Kidney (tissue), 22 donors: Measurements from ENCODE around the gene TRAPPC11. TPM values are rescaled to one million over a fixed set of nuclear protein-coding genes. Genes with fewer than 3 reads are reported as not detected.
A peak's percentile ranks its signal among the peaks of the same experiment; 100 is the strongest.

Source experiments
- DNase-seq, 5 donors: peaks; one replicate each; pipeline ENCODE4 v3.0.0-alpha.2; 2013 to 2020
- FAIRE-seq: peaks from 2 replicates; lab custom pipeline; 2012; peaks lifted over from hg19 to GRCh38; lab: Jason Lieb, UNC
- H3K27ac ChIP-seq, 2 donors: one replicate each; pipeline ENCODE4 v1.7.0; 2013; ENCODE audit warnings: low read depth in 2 of 2, low read length in 2 of 2, inconsistent platforms in 1 of 2
- H3K27me3 ChIP-seq: one replicate; pipeline ENCODE4 v1.7.1; 2013; ENCODE audit warnings: low read length, inconsistent platforms; ENCODE audit not compliant: control insufficient read depth, insufficient read depth
- H3K36me3 ChIP-seq, 3 donors: one replicate each; pipeline versions ENCODE4 v1.7.0 to v1.7.1; 2013; ENCODE audit warnings: low read length in 3 of 3, control low read depth in 1 of 3, inconsistent platforms in 1 of 3; ENCODE audit not compliant: insufficient read depth in 3 of 3, control insufficient read depth in 2 of 3
- H3K4me1 ChIP-seq, 3 donors: one replicate each; pipeline versions ENCODE4 v1.7.0 to v1.7.1; 2013; ENCODE audit warnings: low read length in 3 of 3, inconsistent platforms in 1 of 3, low read depth in 1 of 3; ENCODE audit not compliant: control insufficient read depth in 2 of 3, insufficient read depth in 2 of 3
- H3K4me3 ChIP-seq, 3 donors: one replicate each; pipeline versions ENCODE4 v1.7.0 to v1.8.1; 2013; ENCODE audit warnings: low read length in 3 of 3, control low read depth in 1 of 3, inconsistent platforms in 1 of 3
- H3K9ac ChIP-seq, 3 donors: one replicate each; pipeline versions ENCODE4 v1.7.0 to v1.7.1; 2013; ENCODE audit warnings: low read length in 3 of 3, control low read depth in 1 of 3, inconsistent platforms in 1 of 3
- H3K9me3 ChIP-seq, 3 donors: one replicate each; pipeline versions ENCODE4 v1.7.0 to v1.7.1; 2013; ENCODE audit warnings: low read length in 3 of 3, control low read depth in 1 of 3, inconsistent platforms in 1 of 3; ENCODE audit not compliant: control insufficient read depth in 2 of 3, insufficient read depth in 1 of 3
- CTCF ChIP-seq: IDR thresholded peaks from 3 replicates; pipeline ENCODE4 v1.5.1; 2012; ENCODE audit warnings: mild to moderate bottlenecking, moderate library complexity, borderline replicate concordance; ENCODE audit not compliant: insufficient read depth; ENCODE audit errors: extremely low read depth
- intact Hi-C: fragments of 100-400 bp; cut with DNase I; formaldehyde crosslinking; loops from one replicate; pipeline ENCODE4 v1.11.1; 2022
- long read RNA-seq, 10 donors: library from polyadenylated mRNA in 1 of 10; unstranded in 1 of 10; transcript quantifications; one replicate each; pipeline ENCODE4 v2.0.0 and lab custom pipeline, GENCODE V29; 2021 to 2026
- polyA plus RNA-seq: library from polyadenylated mRNA; stranded (reverse); fragments of 350-450 nt; fragmentation: Illumina TruSeq; extraction: RNeasy Lipid Tissue Mini Kit (QIAGEN cat#74804); gene quantifications from one replicate; pipeline ENCODE4 v1.2.3, GENCODE V29; 2014; ENCODE audit warnings: low read depth, low replicate concordance; ENCODE audit not compliant: insufficient read depth
- total RNA-seq: library from RNA; stranded (reverse); fragmentation: NEBNext Ultra II Directional; extraction: Animal tissue kit (Norgen Biotek cat#: 25700); gene quantifications from one replicate; pipeline ENCODE4 v1.2.1, GENCODE V29; 2021
- donor health status: control.
- donor health status: control.
- donor health status: control.
- donor health status: control.
- donor health status: control.
- donor health status: DM: yes; HTN: yes; CAD: no.
- donor health status: Normal renal cell carcinoma (clear cell type).

TRAPPC11 gene
- 43.1 TPM for total RNA-seq
- polyA plus RNA-seq = 13.8 TPM
- long read RNA-seq, donor 1, full-length matches to known transcripts = 2 of 2 reads
- long read RNA-seq, donor 1, partial matches to known transcripts = 0 of 2 reads
- long read RNA-seq, donor 1, other reads (novel, unspliced or antisense) = 0 of 2 reads
- long read RNA-seq, donor 2, full-length matches to known transcripts = 4 of 12 reads
- long read RNA-seq, donor 2, partial matches to known transcripts = 8 of 12 reads
- long read RNA-seq, donor 2, other reads (novel, unspliced or antisense) = 0 of 12 reads
- long read RNA-seq, donor 3, full-length matches to known transcripts = 4 of 10 reads
- long read RNA-seq, donor 3, partial matches to known transcripts = 6 of 10 reads
- long read RNA-seq, donor 3, other reads (novel, unspliced or antisense) = 0 of 10 reads
- long read RNA-seq, donor 4, full-length matches to known transcripts = 2 of 2 reads
- long read RNA-seq, donor 4, partial matches to known transcripts = 0 of 2 reads
- long read RNA-seq, donor 4, other reads (novel, unspliced or antisense) = 0 of 2 reads
- long read RNA-seq, donor 5, partial matches to known transcripts = 0 of 1 reads
- long read RNA-seq, donor 5, other reads (novel, unspliced or antisense) = 0 of 1 reads
- long read RNA-seq, donor 6, full-length matches to known transcripts = 1 of 8 reads
- long read RNA-seq, donor 6, partial matches to known transcripts = 7 of 8 reads
- long read RNA-seq, donor 6, other reads (novel, unspliced or antisense) = 0 of 8 reads
- long read RNA-seq, donor 7, full-length matches to known transcripts = 5 of 12 reads
- long read RNA-seq, donor 7, partial matches to known transcripts = 3 of 12 reads
- long read RNA-seq, donor 7, other reads (novel, unspliced or antisense) = 4 of 12 reads
- long read RNA-seq, donor 8, full-length matches to known transcripts = 1 of 6 reads
- long read RNA-seq, donor 8, partial matches to known transcripts = 5 of 6 reads
- long read RNA-seq, donor 8, other reads (novel, unspliced or antisense) = 0 of 6 reads
- long read RNA-seq, donor 9, full-length matches to known transcripts = 1 of 1 reads
- long read RNA-seq, donor 9, partial matches to known transcripts = 0 of 1 reads
- long read RNA-seq, donor 9, other reads (novel, unspliced or antisense) = 0 of 1 reads
- long read RNA-seq, donor 10, partial matches to known transcripts = 16 of 17 reads
- long read RNA-seq, donor 10, other reads (novel, unspliced or antisense) = 0 of 17 reads

- H3K36me3 ChIP-seq = peaks cover 0 to 6% (median 2%) of the 10 kb centered on the region in 3 donors
- H3K9me3 ChIP-seq = no peaks in the 10 kb centered on the region
- intact Hi-C loops = no loop called here
- DNase-seq = peak; percentile 99 to 100 (median 99)
- no peak for FAIRE-seq
- no peaks in the 10 kb centered on the region for H3K27me3 ChIP-seq
- H3K9ac ChIP-seq = peak within 1 kb of the TSS; percentile 88 to 99 (median 92)
- H3K4me1 ChIP-seq = peaks cover 2 to 15% (median 2%) of the 10 kb centered on the region in 3 donors
- H3K27ac ChIP-seq = peak within 1 kb of the TSS; percentile 73 to 91
- H3K4me3 ChIP-seq = peak within 1 kb of the TSS; percentile 95 to 99 (median 96)
- peak; percentile 22 for TF ChIP-seq CTCF
Measured at GRCh38 chr4:183659029-183659871, at the start of gene TRAPPC11, which contains the start of gene RWDD4. Gene TRAPPC11 (plus strand): TSS chr4:183659293. CDS start chr4:183663868, 4,575 bp downstream. Gene RWDD4 (minus strand): TSS chr4:183659185. CDS start chr4:183658952, 233 bp downstream.

- no peak for TF ChIP-seq CTCF
- FAIRE-seq (no peak), DNase-seq (no peak)
- Histone ChIP-seq H3K27ac (no peak overlapping the region), H3K36me3 (no peaks in the 10 kb centered on the region), H3K27me3 (no peaks in the 10 kb centered on the region), H3K9me3 (no peaks in the 10 kb centered on the region), H3K4me1 (no peaks in the 10 kb centered on the region), H3K4me3 (no peak overlapping the region), H3K9ac (no peak overlapping the region)
- intact Hi-C loops = no loop called here
Measured at GRCh38 chr4:183610033-183610432, 49.1 kb upstream of the TRAPPC11 start.

- no peak for TF ChIP-seq CTCF
- intact Hi-C loops = no loop called here
- H3K4me1 ChIP-seq = no peaks in the 10 kb centered on the region
- no peak overlapping the region for H3K27ac ChIP-seq
- H3K4me3 ChIP-seq = no peak overlapping the region
- H3K36me3 ChIP-seq = no peaks in the 10 kb centered on the region
- H3K9ac ChIP-seq = no peak overlapping the region
- H3K27me3 ChIP-seq = no peaks in the 10 kb centered on the region
- no peak for FAIRE-seq
- DNase-seq = no peak
- no peaks in the 10 kb centered on the region for H3K9me3 ChIP-seq
Measured at GRCh38 chr4:183610613-183611012, 48.5 kb upstream of the TRAPPC11 start.
